K562 (cell line): Measurements from ENCODE around the gene FAM168B. TPM values are rescaled to one million over a fixed set of nuclear protein-coding genes. Genes with fewer than 3 reads are reported as not detected.

Source experiments
- ATAC-seq: fragments of 200-7000 bp; cut with Tn5 transposase; 3 replicates; pipeline ENCODE4 v1.9.1; 2020; ENCODE audit warnings: moderate library complexity
- BruUV-seq: library from RNA; stranded (reverse); fragments of 400-500 nt; replicated peaks from 2 replicates; lab custom pipeline; 2021; lab: Mats Ljungman, UMichigan
- CTCF ChIA-PET: fragments of 300-600 bp; formaldehyde crosslinking; extraction: SDS; loops from one replicate; lab custom pipeline; 2021; ENCODE audit warnings: low intra/inter-chr PET ratio; lab: Yijun Ruan, JAX
- POLR2A ChIA-PET: fragments of 300-600, 350-650 bp; sonication (Branson Sonifier 250); formaldehyde crosslinking; extraction: SDS; loops from one replicate; lab custom pipeline; 2021; ENCODE audit warnings: antibody characterized with exemption, inconsistent platforms; lab: Yijun Ruan, JAX
- DNase-seq, 4 experiments: peaks; one replicate each; pipeline versions ENCODE4 v3.0.0 to v3.0.0-alpha.2; 2011 to 2018; ENCODE audit warnings: low spot score in 3 of 4, mixed read lengths in 3 of 4; ENCODE audit errors: extremely low read depth in 1 of 4
- FAIRE-seq: peaks from 2 replicates; lab custom pipeline; 2011; peaks lifted over from hg19 to GRCh38; lab: Jason Lieb, UNC
- H2AFZ ChIP-seq: 2 replicates; pipeline ENCODE4 v1.6.0; 2011; ENCODE audit warnings: low read depth, low read length, control low read depth, inconsistent platforms
- H3K27ac ChIP-seq: fragments of 200-600 bp; 3 replicates; pipeline ENCODE4 v1.8.0; 2011; ENCODE audit warnings: low read depth, mild to moderate bottlenecking, control low read depth, inconsistent platforms, low read length, moderate library complexity, mixed read lengths; ENCODE audit errors: extremely low read depth
- H3K27me3 ChIP-seq, 2 experiments: fragments of 300-600 bp in 1 of 2; 2 replicates in 1 of 2; 3 replicates in 1 of 2; pipeline versions ENCODE4 v1.6.0 to v1.8.0; 2011; ENCODE audit warnings: inconsistent platforms in 2 of 2, low read length in 2 of 2, mild to moderate bottlenecking in 1 of 2, mixed read lengths in 1 of 2, moderate library complexity in 1 of 2; ENCODE audit not compliant: control insufficient read depth in 2 of 2, insufficient read depth in 2 of 2
- H3K36me3 ChIP-seq: fragments of 300-600 bp; 3 replicates; pipeline ENCODE4 v1.8.0; 2011; ENCODE audit warnings: mild to moderate bottlenecking, low read length, inconsistent platforms; ENCODE audit not compliant: control insufficient read depth, insufficient read depth
- H3K4me1 ChIP-seq, 2 experiments: fragments of 200-600 bp in 1 of 2; replicated peaks in 1 of 2; 2 replicates in 1 of 2; 3 replicates in 1 of 2; pipeline versions ENCODE4 v1.5.1 to v1.8.0; 2011; ENCODE audit warnings: inconsistent platforms in 2 of 2, low read length in 2 of 2, mild to moderate bottlenecking in 1 of 2, mixed read lengths in 1 of 2, moderate library complexity in 1 of 2; ENCODE audit not compliant: control insufficient read depth in 2 of 2, insufficient read depth in 2 of 2
- H3K4me2 ChIP-seq: 2 replicates; pipeline ENCODE4 v1.6.1; 2011; ENCODE audit warnings: low read length, control low read depth, inconsistent platforms, mixed read lengths; ENCODE audit not compliant: insufficient read depth
- H3K4me3 ChIP-seq: fragments of 200-600 bp; sonication (generic), shearing (Covaris generic); 2 replicates; pipeline ENCODE4 v1.5.1; 2016; ENCODE audit warnings: control low read depth, inconsistent platforms
- H3K79me2 ChIP-seq: fragments of 200-600 bp; 3 replicates; pipeline ENCODE4 v1.8.0; 2011; ENCODE audit warnings: low read length, inconsistent platforms; ENCODE audit not compliant: control insufficient read depth, insufficient read depth
- H3K9ac ChIP-seq, 2 experiments: 2 replicates each; pipeline versions ENCODE4 v1.6.0 to v1.6.1; 2011; ENCODE audit warnings: low read depth in 2 of 2, low read length in 2 of 2, control low read depth in 1 of 2, inconsistent platforms in 1 of 2, mild to moderate bottlenecking in 1 of 2, mixed read lengths in 1 of 2; ENCODE audit not compliant: insufficient read depth in 1 of 2
- H3K9me1 ChIP-seq: one replicate; pipeline ENCODE4 v1.6.0; 2011; ENCODE audit warnings: inconsistent platforms, mild to moderate bottlenecking, low read length, moderate library complexity; ENCODE audit not compliant: control insufficient read depth, insufficient read depth
- H3K9me3 ChIP-seq: replicated peaks from 2 replicates; pipeline ENCODE4 v1.5.1; 2011; ENCODE audit warnings: low read depth, low read length, inconsistent platforms; ENCODE audit not compliant: control insufficient read depth, insufficient read depth
- H4K20me1 ChIP-seq: replicated peaks from 2 replicates; pipeline ENCODE4 v1.6.1; 2011; ENCODE audit warnings: low read length, inconsistent platforms, mixed read lengths; ENCODE audit not compliant: control insufficient read depth, insufficient read depth
- ARID4B ChIP-seq: sonication (generic); formaldehyde crosslinking; IDR thresholded peaks from 2 replicates; pipeline ENCODE4 v1.8.0; 2022; ENCODE audit warnings: mild to moderate bottlenecking, missing genetic modification reagents
- GATAD2A ChIP-seq: fragments of 450-650 bp; IDR thresholded peaks from 2 replicates; pipeline ENCODE4 v1.6.1; 2017
- MAFF ChIP-seq: IDR thresholded peaks from 2 replicates; pipeline ENCODE4 v1.6.1; 2012; ENCODE audit warnings: low read length, improper control_type of control experiment
- MXD1 ChIP-seq: fragments of 250-450 bp; sonication (Bioruptor Pico); IDR thresholded peaks from 2 replicates; pipeline ENCODE4 v1.8.0; 2021; ENCODE audit warnings: borderline replicate concordance, mild to moderate bottlenecking, moderate library complexity; ENCODE audit not compliant: poor library complexity, severe bottlenecking
- RCOR1 ChIP-seq, 2 experiments: IDR thresholded peaks; 2 replicates each; pipeline ENCODE4 v1.6.1; 2012; ENCODE audit warnings: low read depth in 2 of 2, low read length in 2 of 2, borderline replicate concordance in 1 of 2, improper control_type of control experiment in 1 of 2
- ZBED1 ChIP-seq: IDR thresholded peaks from 2 replicates; pipeline ENCODE4 v1.6.1; 2014
- ZNF280A ChIP-seq: fragments of 450-650 bp; IDR thresholded peaks from 2 replicates; pipeline ENCODE4 v1.6.1; 2018; ENCODE audit warnings: mild to moderate bottlenecking, low read depth; ENCODE audit not compliant: partially characterized antibody
- ZNF280B ChIP-seq: fragments of 250-450 bp; sonication (Bioruptor Pico); IDR thresholded peaks from 2 replicates; pipeline ENCODE4 v1.5.1; 2021; ENCODE audit warnings: mild to moderate bottlenecking
- WGBS: fragments of 100-300 bp; shearing (Covaris generic); methylation state at CpG from one replicate; pipeline ENCODE4 v1.1.6; 2016; ENCODE audit warnings: low coverage, mixed read lengths; ENCODE audit not compliant: insufficient coverage; ENCODE audit errors: missing lambda C conversion rate; 5-methylcytosine and 5-hydroxymethylcytosine counted together
- in situ Hi-C: fragments of 300-500 bp; cut with MboI; formaldehyde crosslinking; loops from 4 replicates; pipeline ENCODE4 v1.15.0; 2018; ENCODE audit warnings: inconsistent platforms, mixed read lengths
- intact Hi-C: fragments of 100-400 bp; cut with micrococcal nuclease; formaldehyde crosslinking; loops from 2 replicates; pipeline ENCODE4 v1.14.2; 2022
- polyA plus RNA-seq, 8 experiments: library from polyadenylated mRNA; depleted of rRNA in 4 of 8; stranded (reverse) in 5 of 8; unstranded in 3 of 8; fragments of >200 nt; fragmentation: Nextera tagmentation in 2 of 8; fragmentation: Illumina TruSeq in 1 of 8; extraction: Ambion mirVana in 2 of 8; extraction: Trizol in 1 of 8; gene quantifications; 2 replicates each; pipeline versions ENCODE4 v1.2.1 to v1.2.3, GENCODE V29; 2011 to 2014; ENCODE audit warnings: inconsistent platforms in 1 of 8, missing spikeins in 1 of 8
- total RNA-seq, 7 experiments: library from RNA; depleted of rRNA in 6 of 7; stranded (reverse); fragments of >200 nt in 6 of 7; fragmentation: Illumina TruSeq in 2 of 7; extraction: Trizol in 2 of 7; gene quantifications; 2 replicates each; pipeline versions ENCODE4 v1.2.1 to v1.2.3, GENCODE V29; 2011 to 2021; ENCODE audit warnings: low replicate concordance in 1 of 7

FAM168B gene
- total and polyA plus RNA-seq, 9 of the 15 experiments (the other 6 are each of a cell fraction or from before 2014, with no cell fraction given), result 3.3 to 76.0 (median 46.1) TPM

GRCh38 chr2:131063501-131064283 lies 29.6 kb downstream of the FAM168B start (continued):
- TF ChIP-seq GATAD2A, result no peak
- no peak for TF ChIP-seq MXD1 (CRISPR knock-in tag)
- TF ChIP-seq, all 486 proteins: peak for 0

- no peak for FAIRE-seq
- Histone ChIP-seq H3K4me2 (no peak overlapping the region), H4K20me1 (peaks cover 20% of the 10 kb centered on the region; the same call in 1 of the 2 replicates), H3K9me1 (no peaks in the 10 kb centered on the region), H2AFZ (no peak overlapping the region), H3K4me1 (no peaks in the 10 kb centered on the region; a peak in 1 of 5 replicates), H3K27me3 (no peaks in the 10 kb centered on the region), H3K9me3 (no peaks in the 10 kb centered on the region), H3K27ac (no peak overlapping the region), H3K4me3 (no peak overlapping the region), H3K36me3 (peaks cover 81% of the 10 kb centered on the region), H3K79me2 (peaks cover 74% of the 10 kb centered on the region), H3K9ac (no peak overlapping the region)
- ATAC-seq, result no peak
- ChIA-PET POLR2A (interaction anchor here (0.6 to 1.4 kb wide), 2 partner anchors 10 to 14 kb away, joined by 3 to 7 read pairs; no protein-coding TSS in a partner anchor), CTCF (no interaction called here)
- intact Hi-C loops, result no loop called here
- in situ Hi-C loops, result no loop called here
- no TSS peak for BruUV-seq
- DNase-seq, result no peak
- TF ChIP-seq ARID4B (CRISPR knock-in tag) (no peak), ZNF280A (no peak), ZBED1 (no peak), RCOR1 (IDR thresholded peaks at IDR 0.05; ENCODE audit: borderline replicate concordance in 1 of 2, low read depth in 2 of 2, low read length in 2 of 2) (no peak), MAFF (no peak), ZNF280B (no peak)
- 90% methylated on average over 4 of the region's 4 CpGs for WGBS
These were observed 34.3 kb downstream of the FAM168B start for GRCh38 chr2:131058920-131059319.
